Upper lobe of left lung (tissue), 6 donors: Measurements from ENCODE around the gene C17orf75. TPM values are rescaled to one million over a fixed set of nuclear protein-coding genes. Genes with fewer than 3 reads are reported as not detected.
A peak's percentile ranks its signal among the peaks of the same experiment; 100 is the strongest.

ENCODE experiments used
- ATAC-seq, 2 donors: fragments of 200-7000 bp; cut with Tn5 transposase; one replicate each; pipeline ENCODE4 v1.9.1; 2022; ENCODE audit warnings: mild to moderate bottlenecking in 2 of 2, moderate library complexity in 2 of 2; ENCODE audit not compliant: low FRiP score in 2 of 2
- DNase-seq, 2 donors: peaks; one replicate each; pipeline ENCODE4 v3.0.0-alpha.2; 2019 to 2020
- H3K27ac ChIP-seq, 4 donors: fragments of 200-600 bp; sonication (generic); one replicate each; pipeline ENCODE4 v1.5.1; 2016 to 2019
- H3K27me3 ChIP-seq, 4 donors: fragments of 200-600 bp; sonication (generic); one replicate each; pipeline ENCODE4 v1.5.1; 2017 to 2019
- H3K36me3 ChIP-seq, 4 donors: fragments of 200-600 bp; sonication (generic); one replicate each; pipeline ENCODE4 v1.5.1; 2016 to 2019
- H3K4me1 ChIP-seq, 4 donors: fragments of 200-600 bp; sonication (generic); one replicate each; pipeline ENCODE4 v1.5.1; 2018 to 2019
- H3K4me3 ChIP-seq, 4 donors: fragments of 200-600 bp; sonication (generic); one replicate each; pipeline ENCODE4 v1.5.1; 2017 to 2019; ENCODE audit warnings: mild to moderate bottlenecking in 2 of 4, moderate library complexity in 1 of 4
- H3K9me3 ChIP-seq, 4 donors: fragments of 200-600 bp; sonication (generic); one replicate each; pipeline ENCODE4 v1.5.1; 2018 to 2019
- CTCF ChIP-seq, 6 experiments: fragments of 450-650 bp in 4 of 6; fragments of 200-600 bp in 2 of 6; sonication (generic) in 2 of 6; IDR thresholded peaks; one replicate each; pipeline ENCODE4 v1.5.1; 2016 to 2019; ENCODE audit warnings: antibody characterized with exemption in 6 of 6
- EP300 ChIP-seq, 4 donors: sonication (generic); formaldehyde crosslinking; IDR thresholded peaks; one replicate each; pipeline ENCODE4 v1.5.1; 2017; ENCODE audit warnings: antibody characterized with exemption in 4 of 4, control low read depth in 2 of 4
- POLR2A ChIP-seq, 4 donors: fragments of 450-650 bp; IDR thresholded peaks; one replicate each; pipeline ENCODE4 v1.5.1; 2016 to 2017; ENCODE audit warnings: antibody characterized with exemption in 4 of 4, mild to moderate bottlenecking in 2 of 4
- POLR2AphosphoS5 ChIP-seq, 2 donors: sonication (generic); formaldehyde crosslinking; IDR thresholded peaks; one replicate each; pipeline ENCODE4 v1.5.1; 2017; ENCODE audit warnings: antibody characterized with exemption in 2 of 2
- WGBS, 2 donors: methylation state at CpG; one replicate each; pipeline ENCODE4 v1.1.5; 2017 to 2018; 5-methylcytosine and 5-hydroxymethylcytosine counted together
- total RNA-seq, 6 donors: library from RNA; depleted of rRNA in 4 of 6; stranded (reverse); fragments of >200 nt in 4 of 6; gene quantifications; one replicate each; pipeline versions ENCODE4 v1.1.0 to v1.2.1, GENCODE V29; 2016 to 2021
- donor health status: DM: no; HTN: no; CAD: no; lungs with moderate emphysema.
- donor health status: DM: no; HTN: yes; CAD: no; lungs with severe emphysema.

C17orf75 gene
- total RNA-seq, 6 donors from 2014 or later, result 4.7 to 17.8 (median 12.9) TPM

- Histone ChIP-seq H3K9me3 (no peaks in the 10 kb centered on the region), H3K27ac (peak overlapping the region; percentile 97 to 99 (median 99)), H3K27me3 (no peaks in the 10 kb centered on the region), H3K4me3 (peak overlapping the region; percentile 34 to 86 (median 70)), H3K4me1 (peaks cover 29 to 40% (median 33%) of the 10 kb centered on the region in 4 donors), H3K36me3 (peaks cover 0 to 21% (median 15%) of the 10 kb centered on the region in 4 donors)
- peak in 1 of 2 donors; percentile 33 for ATAC-seq
- DNase-seq, result no peak
- TF ChIP-seq EP300 (IDR thresholded peaks at IDR 0.05) (no peak), POLR2AphosphoS5 (IDR thresholded peaks at IDR 0.05) (no peak), CTCF (IDR thresholded peaks at IDR 0.05) (no peak), POLR2A (IDR thresholded peaks at IDR 0.05) (no peak)
- WGBS, 2 donors, result 18 to 24% methylated on average over 15 of the region's 15 CpGs
Observed at GRCh38 chr17:32349503-32349853, 7.5 kb upstream of the C17orf75 start.

GRCh38 chr17:32348483-32348800 lies 6.5 kb upstream of the C17orf75 start:
- Histone ChIP-seq H3K4me3 (no peak overlapping the region), H3K9me3 (no peaks in the 10 kb centered on the region), H3K27ac (no peak overlapping the region), H3K4me1 (peaks cover 18 to 31% (median 24%) of the 10 kb centered on the region in 4 donors), H3K27me3 (no peaks in the 10 kb centered on the region), H3K36me3 (peaks cover 0 to 13% (median 8%) of the 10 kb centered on the region in 4 donors)
- TF ChIP-seq POLR2AphosphoS5 (IDR thresholded peaks at IDR 0.05) (no peak), CTCF (IDR thresholded peaks at IDR 0.05) (no peak), EP300 (IDR thresholded peaks at IDR 0.05) (no peak), POLR2A (IDR thresholded peaks at IDR 0.05) (no peak)
- ATAC-seq, result no peak
- no peak for DNase-seq
- WGBS, 2 donors, result 95 to 97% methylated on average over 2 of the region's 2 CpGs

DNA sequence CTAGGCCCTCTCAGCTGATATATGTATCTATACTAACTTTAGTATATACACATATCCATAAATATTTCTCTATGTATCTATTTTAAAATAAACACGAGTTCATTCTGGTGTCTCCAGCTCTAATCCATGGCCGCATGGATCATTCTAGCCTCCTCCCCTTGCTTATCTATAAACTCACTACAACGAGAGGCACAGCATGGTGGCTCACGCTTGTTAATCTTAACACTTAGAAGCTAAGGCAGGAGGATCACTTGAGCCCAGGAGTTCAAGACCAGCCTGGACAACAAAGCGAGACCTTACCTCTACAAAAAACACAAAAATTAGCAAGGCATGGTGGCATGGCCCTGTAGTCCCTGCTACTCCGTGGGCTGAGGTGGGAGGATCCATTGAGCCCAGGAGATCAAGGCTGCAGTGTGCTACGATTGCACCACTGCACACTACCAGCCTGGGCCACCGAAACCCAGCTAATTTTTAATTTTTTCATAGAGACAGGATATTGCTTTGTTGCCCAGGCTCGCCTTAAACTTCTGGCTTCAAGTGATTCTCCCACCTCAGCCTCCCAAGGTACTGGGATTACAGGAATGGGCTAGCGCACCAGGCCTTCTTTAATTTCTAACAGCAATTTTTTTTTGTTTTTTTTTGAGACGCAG lies 4.1 kb upstream of the C17orf75 start:
- peaks cover 9 to 21% (median 14%) of the 10 kb centered on the region in 4 donors for H3K4me1 ChIP-seq
- H3K9me3 ChIP-seq, result no peaks in the 10 kb centered on the region
- H3K36me3 ChIP-seq, result no peaks in the 10 kb centered on the region
- H3K4me3 ChIP-seq, result no peak overlapping the region
- TF ChIP-seq POLR2AphosphoS5 (IDR thresholded peaks at IDR 0.05) (no peak), CTCF (IDR thresholded peaks at IDR 0.05) (no peak), POLR2A (IDR thresholded peaks at IDR 0.05) (no peak), EP300 (IDR thresholded peaks at IDR 0.05) (no peak)
- no peak for ATAC-seq
- no peaks in the 10 kb centered on the region for H3K27me3 ChIP-seq
- no peak for DNase-seq
- no peak overlapping the region for H3K27ac ChIP-seq
- WGBS, 2 donors, result 87 to 92% methylated on average over 11 of the region's 11 CpGs

DNA sequence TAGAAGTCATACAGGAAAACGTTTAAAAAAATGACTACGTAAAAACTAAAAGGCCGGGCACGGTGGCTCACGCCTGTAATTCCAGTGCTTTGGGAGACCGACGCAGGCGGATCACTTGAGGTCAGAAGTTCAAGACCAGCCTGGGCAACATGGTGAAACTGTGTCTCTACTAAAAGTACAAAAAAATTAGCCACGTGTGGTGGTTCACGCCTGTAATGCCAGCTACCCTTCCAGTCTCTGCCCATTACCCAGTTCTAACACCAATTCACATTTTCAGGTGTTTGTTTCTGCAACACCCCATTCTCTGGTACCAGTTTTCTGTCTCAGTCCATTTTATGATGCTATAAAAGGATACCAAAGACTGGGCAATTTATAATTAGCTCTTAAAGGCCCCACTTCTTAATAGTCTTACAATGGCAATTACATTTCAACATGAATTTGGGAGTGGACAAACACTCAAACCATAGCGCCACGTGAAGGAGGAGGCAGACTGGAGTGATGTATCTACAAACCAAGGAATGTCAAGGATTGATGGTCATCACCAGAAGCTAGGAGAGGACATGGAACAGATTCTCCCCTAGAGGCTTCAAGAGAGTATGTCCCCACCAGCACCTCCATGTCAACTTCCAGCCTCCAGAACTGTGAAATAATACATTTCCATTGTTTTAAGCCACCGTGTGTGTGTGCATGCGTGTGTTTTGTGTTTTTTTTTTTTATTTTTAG lies 791 bp upstream of the C17orf75 start:
- Histone ChIP-seq H3K27ac (peak overlapping the region in 3 of 4 donors; percentile 68 to 81 (median 80)), H3K4me3 (peak overlapping the region in 3 of 4 donors; percentile 48 to 76 (median 75)), H3K9me3 (no peaks in the 10 kb centered on the region), H3K4me1 (peaks cover 5 to 17% (median 15%) of the 10 kb centered on the region in 4 donors), H3K36me3 (peaks cover 0 to 11% (median 5%) of the 10 kb centered on the region in 4 donors), H3K27me3 (no peaks in the 10 kb centered on the region)
- TF ChIP-seq POLR2AphosphoS5 (IDR thresholded peaks at IDR 0.05), result no peak
- TF ChIP-seq EP300 (IDR thresholded peaks at IDR 0.05), result no peak
- no peak for DNase-seq
- 64 to 68% methylated on average over 14 of the region's 14 CpGs for WGBS, 2 donors
- no peak for ATAC-seq

DNA sequence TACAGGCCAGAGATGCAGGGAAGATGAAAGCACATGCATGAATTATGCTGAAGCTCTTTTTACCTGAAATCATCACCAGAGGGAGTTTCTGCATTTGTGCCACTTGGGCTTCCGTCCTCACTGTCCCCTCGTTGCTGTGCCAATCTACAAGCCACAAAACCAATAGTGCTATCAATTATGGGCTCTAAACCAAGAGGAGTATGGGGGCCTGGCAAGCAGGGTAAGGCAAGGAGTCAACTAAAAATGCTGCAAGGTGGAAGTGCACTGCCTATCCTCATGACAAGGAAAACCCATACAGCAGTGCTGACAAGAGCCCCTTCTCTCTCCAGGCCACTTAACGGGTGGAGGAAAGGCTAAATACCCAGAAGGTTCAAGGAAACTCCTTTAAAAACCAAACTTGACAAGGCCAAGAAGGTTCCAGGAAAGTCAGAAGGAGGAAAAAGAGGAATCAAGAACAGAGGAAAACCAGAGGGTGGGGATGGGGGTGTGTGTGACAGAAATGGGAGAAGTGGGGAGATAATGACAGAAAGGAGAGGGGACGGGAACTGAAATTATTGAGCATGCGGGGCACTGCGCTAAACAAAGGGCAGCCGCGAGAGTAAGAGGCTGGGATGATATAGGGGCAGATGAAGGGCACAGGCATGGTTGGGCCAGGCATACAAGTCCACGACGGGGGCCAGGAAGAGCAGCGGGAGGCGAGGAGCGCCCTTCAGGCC lies 674 bp downstream of the C17orf75 start:
- TF ChIP-seq EP300 (IDR thresholded peaks at IDR 0.05) (no peak), POLR2A (IDR thresholded peaks at IDR 0.05) (no peak), POLR2AphosphoS5 (IDR thresholded peaks at IDR 0.05) (no peak), CTCF (IDR thresholded peaks at IDR 0.05) (peak in 1 of 6 experiments; percentile 10)
- peak overlapping the region; percentile 68 to 81 (median 79) for H3K27ac ChIP-seq
- H3K9me3 ChIP-seq, result no peaks in the 10 kb centered on the region
- H3K4me3 ChIP-seq, result peak overlapping the region; percentile 33 to 76 (median 62)
- no peaks in the 10 kb centered on the region for H3K27me3 ChIP-seq
- DNase-seq (no peak), ATAC-seq (peak; percentile 7)
- H3K36me3 ChIP-seq, result peaks cover 0 to 24% (median 13%) of the 10 kb centered on the region in 4 donors
- WGBS, 2 donors, result 2% methylated on average over 12 to 13 of the region's 13 CpGs
- H3K4me1 ChIP-seq, result peaks cover 5 to 17% (median 15%) of the 10 kb centered on the region in 4 donors
